AG09319 (cell line): ENCODE results near the gene TLL2.
"Not testable (repeated sequence)": the region's sequence is repeated elsewhere in the genome, so short reads cannot be mapped to it uniquely, and the experiment has no call there.

ENCODE experiments used
- DNase-seq: peaks from one replicate; pipeline ENCODE4 v3.0.0-alpha.2; 2010; ENCODE audit warnings: low read depth; ENCODE audit errors: extremely low read depth
- TF ChIP-seq, protein P1 (sequence below): IDR thresholded peaks from 2 replicates; pipeline ENCODE4 v1.5.1; 2011; ENCODE audit warnings: low read depth, mild to moderate bottlenecking, inconsistent platforms, low read length, moderate library complexity

TLL2 gene

DNA sequence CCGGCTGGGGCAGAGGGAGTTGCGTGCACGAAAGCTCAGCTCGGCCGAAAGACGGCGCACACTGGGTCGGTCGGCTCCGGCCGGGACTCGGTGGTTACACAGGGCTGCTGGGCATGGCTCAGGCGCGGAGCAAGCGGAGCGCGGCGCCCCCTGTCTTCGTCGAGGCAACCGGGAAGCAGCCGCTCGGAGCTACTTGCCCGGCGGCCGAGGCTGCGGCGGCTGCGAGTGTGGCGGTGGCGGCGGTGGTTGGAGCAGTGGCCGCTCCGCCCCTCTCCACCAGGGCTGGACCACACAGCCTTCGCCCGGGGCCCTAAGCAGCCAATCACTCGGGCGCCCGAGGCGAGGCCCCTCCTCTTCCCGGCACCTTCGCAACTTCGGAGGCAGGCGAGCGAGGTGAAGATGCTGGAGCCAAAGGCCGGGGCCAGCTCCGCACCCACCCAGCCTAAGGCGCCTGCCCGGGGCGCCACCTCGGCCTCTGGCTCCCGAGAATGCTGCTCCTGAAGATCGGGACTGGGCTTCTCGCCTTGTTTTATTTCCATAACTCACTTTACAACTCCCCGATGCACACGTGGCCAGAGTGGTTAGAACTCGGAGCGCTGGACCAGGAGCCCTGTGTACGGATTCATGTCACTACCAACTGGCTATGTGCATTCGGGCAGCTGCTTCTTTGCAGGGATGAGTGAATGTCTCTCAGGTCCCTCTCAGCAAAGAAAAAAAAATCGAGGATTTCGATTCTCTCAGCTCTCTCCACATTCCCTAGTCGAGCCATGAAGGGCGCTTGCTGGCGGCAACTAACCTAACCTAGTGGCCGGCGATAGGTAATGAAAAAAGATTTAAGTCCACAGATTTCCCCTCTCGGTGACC is at the start of gene TLL2:
TLL2 (minus strand) TSS at position 229 of the 864 bp plus-strand sequence. CDS start 241 bp downstream, outside the sequence.
- TF ChIP-seq, protein P1, sequence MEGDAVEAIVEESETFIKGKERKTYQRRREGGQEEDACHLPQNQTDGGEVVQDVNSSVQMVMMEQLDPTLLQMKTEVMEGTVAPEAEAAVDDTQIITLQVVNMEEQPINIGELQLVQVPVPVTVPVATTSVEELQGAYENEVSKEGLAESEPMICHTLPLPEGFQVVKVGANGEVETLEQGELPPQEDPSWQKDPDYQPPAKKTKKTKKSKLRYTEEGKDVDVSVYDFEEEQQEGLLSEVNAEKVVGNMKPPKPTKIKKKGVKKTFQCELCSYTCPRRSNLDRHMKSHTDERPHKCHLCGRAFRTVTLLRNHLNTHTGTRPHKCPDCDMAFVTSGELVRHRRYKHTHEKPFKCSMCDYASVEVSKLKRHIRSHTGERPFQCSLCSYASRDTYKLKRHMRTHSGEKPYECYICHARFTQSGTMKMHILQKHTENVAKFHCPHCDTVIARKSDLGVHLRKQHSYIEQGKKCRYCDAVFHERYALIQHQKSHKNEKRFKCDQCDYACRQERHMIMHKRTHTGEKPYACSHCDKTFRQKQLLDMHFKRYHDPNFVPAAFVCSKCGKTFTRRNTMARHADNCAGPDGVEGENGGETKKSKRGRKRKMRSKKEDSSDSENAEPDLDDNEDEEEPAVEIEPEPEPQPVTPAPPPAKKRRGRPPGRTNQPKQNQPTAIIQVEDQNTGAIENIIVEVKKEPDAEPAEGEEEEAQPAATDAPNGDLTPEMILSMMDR = peak; percentile 50
- DNase-seq = peak; percentile 56

DNA sequence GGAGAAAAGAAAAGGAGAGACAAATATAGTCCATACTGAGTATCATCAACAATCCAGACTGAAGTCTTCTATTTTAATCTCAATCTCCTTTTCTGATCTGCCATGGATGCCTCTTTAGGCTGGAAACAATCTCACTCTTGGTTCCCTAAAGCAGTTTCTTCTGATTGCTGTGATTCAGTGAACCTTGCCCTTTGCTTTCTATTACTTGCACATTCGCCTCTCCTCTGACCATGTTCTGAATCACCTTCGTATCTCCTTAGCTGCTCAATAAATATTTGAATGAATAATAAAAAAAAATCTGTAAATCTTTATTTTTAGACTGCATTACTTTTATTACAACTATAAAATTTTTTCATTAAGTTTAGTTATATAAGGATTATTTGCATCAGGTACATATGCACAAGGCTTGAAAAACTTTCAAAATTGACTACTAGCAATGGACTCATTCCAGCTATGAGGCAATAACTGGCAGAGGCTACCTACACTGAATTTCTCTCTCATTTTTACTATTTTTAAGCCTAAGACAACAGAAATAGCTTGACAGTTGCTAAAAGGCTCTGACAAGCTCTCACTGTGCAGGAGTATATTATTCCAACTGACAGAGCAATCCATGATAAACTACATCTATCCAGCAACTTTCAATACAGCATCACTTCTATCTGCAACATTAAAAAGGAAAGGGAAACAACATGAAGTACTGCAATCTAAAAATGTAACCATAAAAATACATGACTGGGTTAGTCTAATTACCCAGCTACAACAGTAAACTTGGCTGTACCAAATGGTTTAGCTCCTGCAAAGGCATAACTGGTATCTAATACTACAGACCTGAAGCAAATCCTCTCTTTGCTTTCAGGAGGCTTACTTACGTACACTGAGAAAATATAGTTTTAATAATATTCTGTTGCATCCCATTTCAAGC is 47.5 kb upstream of the TLL2 start:
- TF ChIP-seq, protein P1 = no peak
- DNase-seq = no peak

DNA sequence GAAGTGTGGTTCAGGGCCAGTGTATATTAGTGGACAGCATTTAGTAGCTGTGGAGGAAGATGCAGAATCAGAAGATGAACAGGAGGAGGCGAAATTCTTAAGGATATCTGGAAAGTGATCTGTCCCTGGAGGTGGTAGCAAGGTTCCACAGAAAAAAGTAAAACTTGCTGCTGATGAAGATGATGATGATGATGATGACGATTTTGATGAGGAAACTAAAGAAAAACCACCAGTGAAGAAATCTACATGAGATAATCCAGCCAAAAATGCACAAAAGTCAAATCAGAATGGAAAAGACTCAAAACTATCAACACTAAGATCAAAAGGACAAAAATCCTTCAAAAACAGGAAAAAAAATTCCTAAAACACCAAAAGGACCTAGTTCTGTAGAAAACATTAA is 46.8 kb upstream of the TLL2 start:
- DNase-seq = no peak
- TF ChIP-seq, protein P1 = no peak

DNA sequence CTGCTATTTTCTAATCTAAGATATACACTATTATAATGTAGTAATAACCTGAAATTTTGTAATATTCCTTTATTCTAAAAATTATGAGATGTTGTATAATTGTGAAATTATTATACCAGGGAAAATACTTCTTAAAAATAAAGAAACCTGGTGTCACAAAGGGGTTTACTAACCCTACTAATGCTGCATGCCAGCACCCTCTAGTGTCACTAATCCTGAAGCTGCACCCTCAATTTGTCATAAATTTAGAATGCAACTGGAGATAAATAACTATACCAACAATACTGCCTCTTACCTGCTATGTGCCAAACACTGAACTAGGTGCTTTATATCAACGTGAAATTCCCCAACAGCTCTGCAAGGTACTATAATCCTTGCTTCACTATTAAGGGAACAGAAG is 42.3 kb upstream of the TLL2 start:
- TF ChIP-seq, protein P1 = peak; percentile 30
- DNase-seq = no peak

DNA sequence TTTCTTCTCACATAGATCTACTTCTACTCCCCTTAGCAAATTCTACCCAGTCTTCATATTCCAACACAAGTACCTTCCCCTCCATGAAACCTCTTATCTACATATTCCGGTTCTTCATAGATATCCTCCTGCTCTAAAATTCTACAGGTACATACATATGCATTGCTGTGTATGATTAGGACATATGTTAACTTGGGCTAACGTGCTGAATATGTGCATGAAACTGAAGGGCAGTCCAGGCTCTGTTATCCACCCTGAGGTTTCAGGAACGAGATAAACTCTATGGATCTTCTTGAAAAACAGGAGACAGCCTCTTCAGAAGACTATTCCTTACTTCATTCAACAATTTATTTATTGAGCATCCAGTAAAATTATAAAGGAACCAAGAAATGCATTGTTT is 41.6 kb upstream of the TLL2 start:
- TF ChIP-seq, protein P1 = no peak
- DNase-seq = no peak

DNA sequence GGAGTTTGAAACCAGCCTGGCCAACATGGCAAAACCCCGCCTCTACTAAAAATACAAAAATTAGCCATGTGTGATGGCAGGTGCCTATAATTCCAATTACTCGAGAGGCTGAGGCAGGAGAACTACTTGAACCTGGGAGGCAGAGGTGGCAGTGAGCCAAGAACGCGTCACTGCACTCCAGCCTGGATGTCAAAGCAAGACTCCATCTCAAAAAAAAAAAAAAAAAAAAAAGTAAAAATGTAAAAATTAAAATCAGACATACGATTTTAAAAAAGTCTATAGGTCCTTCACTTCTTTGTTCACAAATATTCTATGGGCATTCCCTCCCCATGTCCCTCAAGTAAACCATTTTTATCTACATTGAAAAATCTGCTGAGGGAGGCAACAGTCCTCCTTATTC is 34.9 kb upstream of the TLL2 start:
- DNase-seq = no peak
- TF ChIP-seq, protein P1 = no peak

DNA sequence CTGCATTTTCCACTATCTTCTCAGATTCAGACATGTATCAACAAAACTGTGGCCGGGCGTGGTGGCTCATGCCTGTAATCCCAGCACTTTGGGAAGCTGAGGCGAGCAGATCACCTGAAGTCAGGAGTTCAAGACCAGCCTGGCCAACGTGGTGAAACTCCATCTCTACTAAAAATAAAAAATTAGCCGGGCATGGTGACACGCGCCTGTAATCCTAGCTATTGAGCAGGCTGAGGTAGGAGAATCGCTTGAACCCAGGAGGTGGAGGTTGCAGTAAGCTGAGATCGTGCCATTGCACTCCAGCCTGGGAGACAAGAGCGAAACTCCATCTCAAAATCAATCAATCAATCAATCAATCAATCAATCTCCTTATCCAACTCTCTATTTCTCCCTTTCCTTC is 31.8 kb upstream of the TLL2 start:
- DNase-seq = not testable (repeated sequence)
